ENCODE measurements around the gene TLX3.
A peak's percentile ranks its signal among the peaks of the same experiment; 100 is the strongest.
"Not testable (repeated sequence)": the region's sequence is repeated elsewhere in the genome, so short reads cannot be mapped to it uniquely, and the experiment has no call there.

TLX3 gene

GRCh38 chr5:171322527-171322926 lies 13.5 kb downstream of the TLX3 start:
- DNase-seq (ENCODE audit: low read depth in 4 of 4, low spot score in 1 of 4) = no peak

- no peak for DNase-seq (ENCODE audit: low read depth in 4 of 4, low spot score in 1 of 4)
These were observed 14.0 kb downstream of the TLX3 start for GRCh38 chr5:171323007-171323406.

GRCh38 chr5:171323806-171324632 lies 15.0 kb downstream of the TLX3 start:
- no peak for DNase-seq (ENCODE audit: low read depth in 4 of 4, low spot score in 1 of 4)

- DNase-seq (ENCODE audit: low read depth in 4 of 4, low spot score in 1 of 4) = no peak
These were observed 21.0 kb downstream of the TLX3 start for GRCh38 chr5:171330021-171330420.

- no peak for DNase-seq (ENCODE audit: low read depth in 4 of 4, low spot score in 1 of 4)
These were observed 26.6 kb downstream of the TLX3 start for GRCh38 chr5:171335616-171336015.

- DNase-seq (ENCODE audit: low read depth in 4 of 4, low spot score in 1 of 4) = peak in 1 of 4 experiments; percentile 11
These were observed 27.6 kb downstream of the TLX3 start for GRCh38 chr5:171336521-171337209.

- DNase-seq (ENCODE audit: low read depth in 4 of 4, low spot score in 1 of 4) = no peak
These were observed 28.1 kb downstream of the TLX3 start for GRCh38 chr5:171337210-171337569.

GRCh38 chr5:171340042-171340441 lies 31.0 kb downstream of the TLX3 start:
- no peak for DNase-seq (ENCODE audit: low read depth in 4 of 4, low spot score in 1 of 4)

- no peak for DNase-seq (ENCODE audit: low read depth in 4 of 4, low spot score in 1 of 4)
These were observed 31.4 kb downstream of the TLX3 start for GRCh38 chr5:171340491-171340890.

GRCh38 chr5:171342362-171343111 lies 33.5 kb downstream of the TLX3 start:
- DNase-seq (ENCODE audit: low read depth in 4 of 4, low spot score in 1 of 4) = peak in 1 of 4 experiments; percentile 12

- no peak for DNase-seq (ENCODE audit: low read depth in 4 of 4, low spot score in 1 of 4)
These were observed 36.0 kb downstream of the TLX3 start for GRCh38 chr5:171344936-171345608.

- no peak for DNase-seq (ENCODE audit: low read depth in 4 of 4, low spot score in 1 of 4)
These were observed 42.6 kb downstream of the TLX3 start for GRCh38 chr5:171351536-171352073.

GRCh38 chr5:171355302-171355724 lies 46.3 kb downstream of the TLX3 start:
- DNase-seq (ENCODE audit: low read depth in 4 of 4, low spot score in 1 of 4) = peak in 1 of 4 experiments; percentile 12

- no peak for DNase-seq (ENCODE audit: low read depth in 4 of 4, low spot score in 1 of 4)
These were observed 48.8 kb downstream of the TLX3 start for GRCh38 chr5:171357843-171358242.

GRCh38 chr5:171361151-171361550 lies 52.1 kb downstream of the TLX3 start:
- not testable (repeated sequence) for DNase-seq (ENCODE audit: low read depth in 4 of 4, low spot score in 1 of 4)

All from stimulated activated CD4-positive, alpha-beta T cell treated with anti-CD3 and anti-CD28 coated beads, Interleukin-1b, Interleukin-23, amount 100 ng/mL, for 24 hours (primary cell).